ENCODE measurements around the gene SLFN11.
"Not testable (repeated sequence)": the region's sequence is repeated elsewhere in the genome, so short reads cannot be mapped to it uniquely, and the experiment has no call there.

The SLFN11 gene

GRCh38 chr17:35373534-35373983 is at the start of gene SLFN11:
SLFN11 (minus strand) TSS chr17:35373621; CDS start chr17:35363807, 9,814 bp downstream.
- TF ChIP-seq CTCF (IDR thresholded peaks at IDR 0.05; ENCODE audit: low read length, missing control alignments), result no peak
- H3K4me3 ChIP-seq (replicated peaks; ENCODE audit: low read depth, low read length), result peak within 1 kb of the TSS; percentile 75
- DNase-seq (ENCODE audit: low read depth), result peak; percentile 93

GRCh38 chr17:35421069-35421468 is 47.6 kb upstream of the SLFN11 start:
- DNase-seq (ENCODE audit: low read depth); H3K4me3 ChIP-seq (replicated peaks; ENCODE audit: low read depth, low read length): not testable (repeated sequence)

- no peak overlapping the region for H3K4me3 ChIP-seq (replicated peaks; ENCODE audit: low read depth, low read length)
- no peak for TF ChIP-seq CTCF (IDR thresholded peaks at IDR 0.05; ENCODE audit: low read length, missing control alignments)
- DNase-seq (ENCODE audit: low read depth), result no peak
These were observed 43.2 kb upstream of the SLFN11 start for GRCh38 chr17:35416659-35417058.

GRCh38 chr17:35414707-35415106 is 41.3 kb upstream of the SLFN11 start:
- not testable (repeated sequence) for H3K4me3 ChIP-seq (replicated peaks; ENCODE audit: low read depth, low read length); DNase-seq (ENCODE audit: low read depth)

GRCh38 chr17:35414247-35414646 is 40.8 kb upstream of the SLFN11 start:
- DNase-seq (ENCODE audit: low read depth), result no peak
- no peak overlapping the region for H3K4me3 ChIP-seq (replicated peaks; ENCODE audit: low read depth, low read length)
- no peak for TF ChIP-seq CTCF (IDR thresholded peaks at IDR 0.05; ENCODE audit: low read length, missing control alignments)

GRCh38 chr17:35407531-35407930 is 34.1 kb upstream of the SLFN11 start:
- DNase-seq (ENCODE audit: low read depth), result no peak
- TF ChIP-seq CTCF (IDR thresholded peaks at IDR 0.05; ENCODE audit: low read length, missing control alignments), result no peak
- no peak overlapping the region for H3K4me3 ChIP-seq (replicated peaks; ENCODE audit: low read depth, low read length)

GRCh38 chr17:35406568-35406967 is 33.1 kb upstream of the SLFN11 start:
- DNase-seq (ENCODE audit: low read depth), result no peak
- TF ChIP-seq CTCF (IDR thresholded peaks at IDR 0.05; ENCODE audit: low read length, missing control alignments), result no peak
- no peak overlapping the region for H3K4me3 ChIP-seq (replicated peaks; ENCODE audit: low read depth, low read length)

GRCh38 chr17:35404360-35404759 is 30.9 kb upstream of the SLFN11 start:
- no peak for TF ChIP-seq CTCF (IDR thresholded peaks at IDR 0.05; ENCODE audit: low read length, missing control alignments)
- DNase-seq (ENCODE audit: low read depth), result peak; percentile 24
- no peak overlapping the region for H3K4me3 ChIP-seq (replicated peaks; ENCODE audit: low read depth, low read length)

GRCh38 chr17:35393783-35394182 is 20.4 kb upstream of the SLFN11 start:
- not testable (repeated sequence) for H3K4me3 ChIP-seq (replicated peaks; ENCODE audit: low read depth, low read length); DNase-seq (ENCODE audit: low read depth)
